A673 (cell line): ENCODE measurements around the gene OVCA2.

ENCODE experiments used
- EZH2 ChIP-seq: fragments of 200-600 bp; sonication (generic); IDR thresholded peaks from 2 replicates; pipeline ENCODE4 v1.6.1; 2017; ENCODE audit warnings: borderline replicate concordance, low read depth, mild to moderate bottlenecking, mixed read lengths, antibody characterized with exemption, low read length; ENCODE audit not compliant: poor library complexity, severe bottlenecking
- TF ChIP-seq, protein P1 (sequence below): fragments of 300-800, 200-600 bp; sonication (generic); conservative IDR thresholded peaks from 2 replicates; pipeline ENCODE4 v1.5.1; 2017; ENCODE audit warnings: low read depth, mild to moderate bottlenecking, antibody characterized with exemption, low read length, moderate library complexity, mixed read lengths

DNA sequence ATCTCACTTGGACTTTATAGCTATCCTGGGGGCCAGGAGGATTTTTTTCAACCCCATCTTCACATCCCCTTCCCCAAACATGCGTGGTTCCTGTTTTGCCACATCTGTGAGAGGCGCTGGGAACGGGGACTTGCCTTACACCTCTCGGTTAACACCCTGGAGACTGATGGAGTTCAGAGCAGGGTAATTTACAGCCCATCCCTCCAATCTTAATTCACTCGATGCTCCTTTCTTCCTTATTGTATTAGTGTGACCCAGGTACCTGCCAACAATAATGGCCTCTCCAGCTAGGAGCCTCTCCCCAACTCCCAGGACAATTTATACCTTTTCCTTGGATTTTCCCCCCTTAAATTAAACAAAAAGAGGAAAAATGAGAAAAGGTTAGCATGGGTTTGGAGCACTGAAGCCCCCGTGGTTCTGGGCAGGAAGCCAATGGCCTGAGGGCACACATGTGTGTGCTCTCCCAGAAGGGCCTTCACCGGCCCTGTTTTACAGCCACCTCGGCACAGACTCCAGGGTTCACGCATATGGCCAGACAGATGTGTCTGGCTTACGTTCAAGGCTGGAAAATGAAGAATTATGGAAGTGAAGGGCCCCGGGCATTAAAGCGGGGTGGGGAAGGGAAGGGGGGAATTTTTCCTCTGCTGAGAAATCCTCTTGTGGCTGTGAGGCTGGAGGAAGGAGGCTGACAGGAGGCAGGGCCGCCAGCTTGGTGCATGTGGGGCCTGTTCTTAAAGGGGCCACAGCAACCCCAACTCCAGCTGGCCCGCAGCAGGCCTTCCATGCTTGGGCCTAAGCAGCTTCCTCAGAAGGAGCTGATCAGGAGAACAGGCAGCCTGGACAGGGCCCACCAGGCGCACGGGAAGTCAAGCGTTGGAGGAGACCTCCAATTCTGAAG is 34.5 kb downstream of the OVCA2 start:
- TF ChIP-seq, protein P1, sequence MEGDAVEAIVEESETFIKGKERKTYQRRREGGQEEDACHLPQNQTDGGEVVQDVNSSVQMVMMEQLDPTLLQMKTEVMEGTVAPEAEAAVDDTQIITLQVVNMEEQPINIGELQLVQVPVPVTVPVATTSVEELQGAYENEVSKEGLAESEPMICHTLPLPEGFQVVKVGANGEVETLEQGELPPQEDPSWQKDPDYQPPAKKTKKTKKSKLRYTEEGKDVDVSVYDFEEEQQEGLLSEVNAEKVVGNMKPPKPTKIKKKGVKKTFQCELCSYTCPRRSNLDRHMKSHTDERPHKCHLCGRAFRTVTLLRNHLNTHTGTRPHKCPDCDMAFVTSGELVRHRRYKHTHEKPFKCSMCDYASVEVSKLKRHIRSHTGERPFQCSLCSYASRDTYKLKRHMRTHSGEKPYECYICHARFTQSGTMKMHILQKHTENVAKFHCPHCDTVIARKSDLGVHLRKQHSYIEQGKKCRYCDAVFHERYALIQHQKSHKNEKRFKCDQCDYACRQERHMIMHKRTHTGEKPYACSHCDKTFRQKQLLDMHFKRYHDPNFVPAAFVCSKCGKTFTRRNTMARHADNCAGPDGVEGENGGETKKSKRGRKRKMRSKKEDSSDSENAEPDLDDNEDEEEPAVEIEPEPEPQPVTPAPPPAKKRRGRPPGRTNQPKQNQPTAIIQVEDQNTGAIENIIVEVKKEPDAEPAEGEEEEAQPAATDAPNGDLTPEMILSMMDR, result no peak
- TF ChIP-seq EZH2, result no peak
